Jurkat, Clone E6-1 (cell line): ENCODE data around the gene RAG2.
"Not testable (repeated sequence)": the region's sequence is repeated elsewhere in the genome, so short reads cannot be mapped to it uniquely, and the experiment has no call there.

Experiments used
- DNase-seq: peaks from one replicate; pipeline ENCODE4 v3.0.0-alpha.2; 2011; ENCODE audit warnings: low read depth, low spot score
- H3K4me3 ChIP-seq: 2 replicates; pipeline ENCODE4 v1.5.1; 2011; ENCODE audit warnings: mild to moderate bottlenecking, low read length, control low read depth, moderate library complexity

RAG2 gene

GRCh38 chr11:36565031-36565610 is 32.9 kb downstream of the RAG2 start:
- DNase-seq, result no peak
- no peak overlapping the region for H3K4me3 ChIP-seq

DNA sequence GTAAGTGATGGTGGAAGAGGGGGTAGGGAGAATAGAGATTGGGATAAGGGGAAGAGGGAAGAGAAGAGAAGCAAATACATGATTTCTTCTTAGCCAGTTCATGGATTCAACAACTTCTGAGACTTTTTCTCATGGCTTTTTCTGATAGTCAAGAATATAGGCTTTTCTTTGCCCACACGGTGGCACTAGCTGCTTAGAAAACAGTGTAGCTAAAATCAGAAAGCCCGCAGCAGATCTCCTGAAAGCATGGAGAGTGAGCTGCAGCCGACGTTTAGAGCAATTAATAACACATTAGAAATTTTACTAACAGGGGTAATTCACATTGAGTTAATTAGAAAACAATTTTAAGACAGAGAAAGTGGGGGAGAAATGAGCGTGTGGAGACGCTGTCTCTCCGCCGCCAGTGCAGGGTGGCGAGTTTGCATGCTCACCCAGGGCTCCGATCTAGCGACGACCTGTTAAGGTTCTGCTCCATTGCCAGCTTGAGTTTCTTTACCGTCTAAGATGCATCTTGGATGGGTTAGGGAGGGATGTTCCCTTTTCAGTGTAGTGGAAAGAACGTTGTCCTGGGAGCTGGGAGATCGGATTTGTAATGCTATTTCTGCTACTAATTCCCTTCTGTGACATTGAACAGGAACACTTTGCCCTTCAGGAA is 33.5 kb downstream of the RAG2 start:
- no peak overlapping the region for H3K4me3 ChIP-seq

DNA sequence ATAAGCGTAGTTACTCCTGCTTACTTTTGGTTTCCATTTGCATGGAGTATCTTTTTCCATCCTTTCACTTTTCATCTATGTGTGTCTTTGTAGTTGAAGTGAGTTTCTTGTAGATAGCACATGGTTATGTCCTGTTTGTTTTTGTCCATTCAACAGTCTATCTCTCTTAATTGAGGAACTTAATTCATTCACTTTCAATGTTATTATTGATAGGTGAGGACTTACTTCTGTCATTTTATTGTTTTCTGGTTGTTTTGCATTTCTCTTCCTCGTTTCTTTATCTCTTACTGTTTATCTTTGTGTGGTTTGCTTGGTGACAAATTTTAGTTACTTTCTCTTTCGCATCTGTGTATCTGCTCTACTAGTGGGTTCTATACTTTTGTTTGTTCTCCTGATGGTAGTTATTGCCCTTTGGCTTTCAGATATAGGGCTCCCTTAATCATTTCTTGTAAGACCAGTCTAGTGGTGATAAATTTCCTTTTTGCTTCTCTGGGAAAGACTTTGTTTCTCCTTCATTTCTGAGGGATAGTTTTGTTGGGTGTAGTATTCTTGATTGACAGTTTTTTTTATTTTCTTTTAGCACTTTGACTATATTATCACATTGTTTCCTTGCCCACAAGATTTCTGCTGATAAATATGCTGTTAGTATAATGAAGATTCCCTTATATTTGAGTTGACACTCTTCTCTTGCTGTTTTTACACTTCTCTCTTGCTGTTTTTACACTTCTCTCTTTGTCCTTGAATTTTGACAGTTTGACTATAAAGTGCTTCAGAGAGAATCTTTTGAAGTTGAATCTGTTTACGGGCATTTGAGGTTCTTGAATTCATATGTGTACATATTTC is 39.2 kb downstream of the RAG2 start:
- DNase-seq, result peak; percentile 41
- no peak overlapping the region for H3K4me3 ChIP-seq

More for the DNA sequence above, 33.5 kb downstream of the RAG2 start:
- DNase-seq, result peak; percentile 81

DNA sequence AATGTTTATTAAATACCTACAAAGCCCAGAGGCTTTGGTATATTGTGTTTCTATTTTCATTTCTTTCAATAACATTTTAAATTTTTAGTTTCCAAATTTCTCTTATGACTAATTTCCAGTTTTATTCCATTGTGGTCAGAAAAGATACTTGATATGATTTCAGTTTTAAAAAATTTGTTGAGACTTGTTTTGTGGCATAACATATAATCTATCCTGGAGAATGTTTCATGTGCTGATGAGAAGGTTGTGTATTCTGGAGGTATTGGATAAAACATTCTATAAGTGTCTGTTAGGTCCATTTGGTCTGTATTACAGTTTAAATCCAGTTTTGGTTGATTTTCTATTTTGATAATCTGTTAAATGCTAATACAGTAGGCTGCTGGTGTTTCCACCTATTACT is 40.0 kb downstream of the RAG2 start:
- no peak for DNase-seq
- H3K4me3 ChIP-seq, result no peak overlapping the region

DNA sequence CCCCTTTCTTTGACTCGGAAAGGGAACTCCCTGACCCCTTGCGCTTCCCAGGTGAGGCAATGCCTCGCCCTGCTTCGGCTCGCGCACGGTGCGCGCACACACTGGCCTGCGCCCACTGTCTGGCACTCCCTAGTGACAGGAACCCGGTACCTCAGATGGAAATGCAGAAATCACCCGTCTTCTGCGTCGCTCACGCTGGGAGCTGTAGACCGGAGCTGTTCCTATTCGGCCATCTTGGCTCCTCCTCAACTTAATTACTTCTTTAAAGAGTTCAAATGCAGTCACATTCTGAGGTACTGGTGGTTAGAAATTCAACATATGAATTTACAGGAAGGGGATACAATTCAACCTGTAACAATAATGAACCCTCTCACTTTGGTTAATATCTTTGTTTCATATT is 40.6 kb downstream of the RAG2 start:
- DNase-seq, H3K4me3 ChIP-seq: not testable (repeated sequence)

DNA sequence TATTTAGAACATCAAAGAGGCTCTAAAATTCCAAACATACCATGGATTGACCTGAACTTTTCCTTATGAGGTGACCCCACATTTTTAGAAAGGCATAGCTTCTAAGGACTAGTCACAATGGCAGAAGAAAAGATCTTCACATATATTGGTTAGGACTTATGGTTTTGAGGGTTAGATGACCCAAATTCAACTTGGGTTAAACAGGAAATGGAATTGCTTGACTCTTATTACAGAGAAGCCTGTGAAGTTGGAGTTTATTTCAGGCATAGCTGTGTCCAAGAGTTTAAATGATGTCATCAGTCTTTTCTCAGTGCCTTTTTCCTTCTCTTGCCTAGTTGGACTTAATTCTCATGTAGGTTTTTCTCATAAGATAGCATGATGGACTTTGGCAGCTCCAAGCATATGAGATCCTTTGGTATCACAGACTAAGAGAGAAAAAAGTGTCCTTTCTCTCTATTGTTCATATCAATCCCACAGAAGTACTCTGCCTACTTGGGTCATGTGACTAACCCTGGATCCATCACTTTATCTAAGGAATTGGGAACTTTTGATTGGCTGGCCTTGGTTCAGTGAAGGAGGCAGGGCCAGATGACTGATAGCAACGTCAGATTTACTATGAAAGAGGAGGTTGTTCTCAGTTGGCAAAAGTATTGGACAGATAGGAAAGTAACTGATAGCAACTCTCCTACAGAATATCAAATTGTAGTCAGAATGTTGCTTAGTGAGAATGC is 47.5 kb downstream of the RAG2 start:
- no peak for DNase-seq
- H3K4me3 ChIP-seq, result no peak overlapping the region
